Sigmoid colon (tissue), 4 donors: ENCODE results near the gene PRKAG2.

Source experiments
- CTCF ChIP-seq, 4 experiments: fragments of 450-650 bp in 3 of 4; fragments of 200-600 bp in 1 of 4; IDR thresholded peaks; one replicate each; pipeline ENCODE4 v1.5.1; 2016 to 2019; ENCODE audit warnings: antibody characterized with exemption in 4 of 4, mild to moderate bottlenecking in 3 of 4, moderate library complexity in 2 of 4
- EP300 ChIP-seq, 4 donors: sonication (generic); formaldehyde crosslinking; IDR thresholded peaks; one replicate each; pipeline ENCODE4 v1.6.1; 2017; ENCODE audit warnings: antibody characterized with exemption in 4 of 4
- POLR2A ChIP-seq, 2 donors: fragments of 450-650 bp; IDR thresholded peaks; one replicate each; pipeline ENCODE4 v1.6.1; 2016; ENCODE audit warnings: antibody characterized with exemption in 2 of 2, mild to moderate bottlenecking in 2 of 2, moderate library complexity in 2 of 2
- POLR2AphosphoS5 ChIP-seq, 4 donors: sonication (generic); formaldehyde crosslinking; IDR thresholded peaks; one replicate each; pipeline ENCODE4 v1.6.1; 2017; ENCODE audit warnings: antibody characterized with exemption in 4 of 4

- TF ChIP-seq CTCF (IDR thresholded peaks at IDR 0.05), result no peak
- no peak for TF ChIP-seq EP300 (IDR thresholded peaks at IDR 0.05)
- TF ChIP-seq POLR2AphosphoS5 (IDR thresholded peaks at IDR 0.05), result no peak
- no peak for TF ChIP-seq POLR2A (IDR thresholded peaks at IDR 0.05)
Measured at GRCh38 chr7:151629713-151630272, 247.1 kb downstream of the PRKAG2 start.
